HG03159 (cell line): ENCODE data around the gene SLC25A4.
A peak's percentile ranks its signal among the peaks of the same experiment; 100 is the strongest.
"Not testable (repeated sequence)": the region's sequence is repeated elsewhere in the genome, so short reads cannot be mapped to it uniquely, and the experiment has no call there.

Source experiments
- ATAC-seq: cut with Tn5 transposase; IDR thresholded peaks from one replicate; pipeline ENCODE4 v1.9.1; 2021; ENCODE audit warnings: mild to moderate bottlenecking, moderate library complexity; ENCODE audit not compliant: unreplicated experiment

Gene SLC25A4

GRCh38 chr4:185142912-185143600 lies at the start of gene SLC25A4:
SLC25A4 (plus strand) TSS chr4:185143266; CDS start chr4:185143373, 107 bp downstream.
- peak; percentile 95 for ATAC-seq

- no peak for ATAC-seq
Measured at GRCh38 chr4:185093603-185094002, 49.5 kb upstream of the SLC25A4 start.

- ATAC-seq, result no peak
Measured at GRCh38 chr4:185096032-185096653, 46.9 kb upstream of the SLC25A4 start.

GRCh38 chr4:185098474-185098873 lies 44.6 kb upstream of the SLC25A4 start:
- ATAC-seq, result no peak

- no peak for ATAC-seq
Measured at GRCh38 chr4:185099024-185099682, 43.9 kb upstream of the SLC25A4 start.

- ATAC-seq, result no peak
Measured at GRCh38 chr4:185099940-185100339, 43.1 kb upstream of the SLC25A4 start.

GRCh38 chr4:185100423-185100822 lies 42.6 kb upstream of the SLC25A4 start:
- ATAC-seq, result no peak

- ATAC-seq, result no peak
Measured at GRCh38 chr4:185101354-185101890, 41.6 kb upstream of the SLC25A4 start.

GRCh38 chr4:185104733-185105132 lies 38.3 kb upstream of the SLC25A4 start:
- no peak for ATAC-seq

- ATAC-seq, result no peak
Measured at GRCh38 chr4:185106353-185106752, 36.7 kb upstream of the SLC25A4 start.

GRCh38 chr4:185107574-185107973 lies 35.5 kb upstream of the SLC25A4 start:
- ATAC-seq, result not testable (repeated sequence)

GRCh38 chr4:185108185-185108584 lies 34.9 kb upstream of the SLC25A4 start:
- ATAC-seq, result no peak

GRCh38 chr4:185108669-185109068 lies 34.4 kb upstream of the SLC25A4 start:
- ATAC-seq, result no peak

- ATAC-seq, result no peak
Measured at GRCh38 chr4:185109736-185110135, 33.3 kb upstream of the SLC25A4 start.

GRCh38 chr4:185110375-185110823 lies 32.7 kb upstream of the SLC25A4 start:
- ATAC-seq, result no peak

- no peak for ATAC-seq
Measured at GRCh38 chr4:185112104-185112503, 31.0 kb upstream of the SLC25A4 start.

- no peak for ATAC-seq
Measured at GRCh38 chr4:185113340-185113739, 29.7 kb upstream of the SLC25A4 start.

- no peak for ATAC-seq
Measured at GRCh38 chr4:185115827-185116232, 27.2 kb upstream of the SLC25A4 start.

GRCh38 chr4:185117300-185117934 lies 25.6 kb upstream of the SLC25A4 start:
- ATAC-seq, result no peak

GRCh38 chr4:185118876-185119275 lies 24.2 kb upstream of the SLC25A4 start:
- ATAC-seq, result no peak

- not testable (repeated sequence) for ATAC-seq
Measured at GRCh38 chr4:185119467-185119866, 23.6 kb upstream of the SLC25A4 start.
